Body of pancreas (tissue), 4 donors: ENCODE data around the gene C18orf54. TPM values are rescaled to one million over a fixed set of nuclear protein-coding genes. Genes with fewer than 3 reads are reported as not detected.
"Not testable (repeated sequence)": the region's sequence is repeated elsewhere in the genome, so short reads cannot be mapped to it uniquely, and the experiment has no call there.

ENCODE experiments used
- ATAC-seq: fragments of 150-250 bp; one replicate; pipeline ENCODE4 v1.9.1; 2016
- DNase-seq, 4 donors: peaks; one replicate each; pipeline ENCODE4 v3.0.0-alpha.2; 2019
- H3K27ac ChIP-seq, 4 donors: fragments of 200-600 bp; sonication (generic); 1 replicate in 3 of 4; 2 replicates in 1 of 4; pipeline versions ENCODE4 v1.5.1 to v1.6.1; 2016 to 2019; ENCODE audit warnings: mild to moderate bottlenecking in 1 of 4, mixed read lengths in 1 of 4, moderate library complexity in 1 of 4
- H3K27me3 ChIP-seq, 2 donors: fragments of 200-600 bp; sonication (generic); one replicate each; pipeline ENCODE4 v1.6.0; 2016; ENCODE audit warnings: mild to moderate bottlenecking in 1 of 2
- H3K36me3 ChIP-seq, 2 donors: fragments of 200-600 bp; sonication (generic); replicated peaks in 1 of 2; 2 replicates each; pipeline ENCODE4 v1.5.1; 2016; ENCODE audit warnings: low read depth in 2 of 2; ENCODE audit not compliant: insufficient read depth in 1 of 2
- H3K4me1 ChIP-seq: fragments of 200-600 bp; sonication (generic); one replicate; pipeline ENCODE4 v1.6.0; 2016
- H3K4me3 ChIP-seq, 2 donors: fragments of 200-600 bp; sonication (generic); 1 replicate in 1 of 2; 2 replicates in 1 of 2; pipeline ENCODE4 v1.5.1; 2016 to 2019
- H3K9me3 ChIP-seq, 3 donors: fragments of 200-600 bp; sonication (generic); 1 replicate in 2 of 3; 2 replicates in 1 of 3; pipeline ENCODE4 v1.5.1; 2016
- CTCF ChIP-seq, 7 experiments: fragments of 450-650 bp in 4 of 7; fragments of 200-600 bp in 3 of 7; sonication (generic) in 3 of 7; IDR thresholded peaks; one replicate each; pipeline ENCODE4 v1.5.1; 2016 to 2019; ENCODE audit warnings: antibody characterized with exemption in 7 of 7
- POLR2A ChIP-seq, 3 donors: fragments of 450-650 bp; IDR thresholded peaks; one replicate each; pipeline ENCODE4 v1.6.1; 2016; ENCODE audit warnings: antibody characterized with exemption in 3 of 3, mild to moderate bottlenecking in 2 of 3
- WGBS, 2 donors: methylation state at CpG; one replicate each; pipeline ENCODE4 v1.1.5; 2017; 5-methylcytosine and 5-hydroxymethylcytosine counted together
- intact Hi-C: fragments of 100-400 bp; cut with DNase I; formaldehyde crosslinking; loops from one replicate; pipeline ENCODE4 v1.15.1; 2023
- total RNA-seq, 2 donors: library from RNA; depleted of rRNA; stranded (reverse); fragments of >200 nt; gene quantifications; one replicate each; pipeline ENCODE4 v1.1.0, GENCODE V29; 2016

Gene C18orf54
- 1 to 10 TPM in 1 of 2 donors, under 1 TPM in 1; 0.33 to 2.6 TPM for total RNA-seq

GRCh38 chr18:54357660-54358494 lies at the start of gene C18orf54, which contains the start of gene STARD6:
Gene C18orf54 (plus strand): TSS chr18:54357906. CDS start chr18:54360573, 2,667 bp downstream.
Gene STARD6 (minus strand): TSS chr18:54357858. CDS start chr18:54354573, 3,285 bp downstream.
- TF ChIP-seq POLR2A (IDR thresholded peaks at IDR 0.05) (peak in 2 of 3 donors; percentile 25 to 52), CTCF (IDR thresholded peaks at IDR 0.05) (peak in 4 of 7 experiments; percentile 6 to 37 (median 27))

GRCh38 chr18:54309564-54309963 lies 48.1 kb upstream of the C18orf54 start:
- H3K27ac ChIP-seq, H3K9me3 ChIP-seq, H3K4me1 ChIP-seq, H3K36me3 ChIP-seq, DNase-seq, intact Hi-C loops, ATAC-seq, H3K4me3 ChIP-seq, H3K27me3 ChIP-seq: not testable (repeated sequence)
- 91 to 93% methylated on average over 7 to 8 of the region's 8 CpGs for WGBS, 2 donors

More at GRCh38 chr18:54357660-54358494, at the start of gene C18orf54, which contains the start of gene STARD6:
- Histone ChIP-seq H3K4me3 (peak within 1 kb of the TSS; percentile 30 to 84), H3K27me3 (no peaks in the 10 kb centered on the region), H3K9me3 (no peaks in the 10 kb centered on the region), H3K27ac (peak within 1 kb of the TSS in 2 of 4 donors; percentile 38 to 41), H3K4me1 (peaks cover 15% of the 10 kb centered on the region), H3K36me3 (no peaks in the 10 kb centered on the region)
- DNase-seq, result peak; percentile 80 to 84 (median 82)
- intact Hi-C loops, result no loop called here
- 1% methylated on average over 39 to 61 of the region's 62 CpGs for WGBS, 2 donors
- ATAC-seq, result peak; percentile 99

- no peak for ATAC-seq
- Histone ChIP-seq H3K4me3 (no peak overlapping the region), H3K27ac (no peak overlapping the region), H3K27me3 (no peaks in the 10 kb centered on the region), H3K9me3 (no peaks in the 10 kb centered on the region), H3K4me1 (no peaks in the 10 kb centered on the region), H3K36me3 (no peaks in the 10 kb centered on the region)
- TF ChIP-seq POLR2A (IDR thresholded peaks at IDR 0.05) (no peak), CTCF (IDR thresholded peaks at IDR 0.05) (no peak)
- no peak for DNase-seq
- intact Hi-C loops, result no loop called here
Measured at GRCh38 chr18:54316071-54316820, 41.5 kb upstream of the C18orf54 start.

- Histone ChIP-seq H3K27ac (no peak overlapping the region), H3K4me3 (no peak overlapping the region), H3K4me1 (no peaks in the 10 kb centered on the region), H3K9me3 (no peaks in the 10 kb centered on the region), H3K36me3 (no peaks in the 10 kb centered on the region), H3K27me3 (no peaks in the 10 kb centered on the region)
- intact Hi-C loops, result no loop called here
- no peak for ATAC-seq
- TF ChIP-seq POLR2A (IDR thresholded peaks at IDR 0.05) (no peak), CTCF (IDR thresholded peaks at IDR 0.05) (no peak)
- DNase-seq, result no peak
Measured at GRCh38 chr18:54323561-54323960, 34.1 kb upstream of the C18orf54 start.

- no peak overlapping the region for H3K4me3 ChIP-seq
- no peaks in the 10 kb centered on the region for H3K4me1 ChIP-seq
- H3K27me3 ChIP-seq, result no peaks in the 10 kb centered on the region
- TF ChIP-seq POLR2A (IDR thresholded peaks at IDR 0.05) (no peak), CTCF (IDR thresholded peaks at IDR 0.05) (no peak)
- H3K36me3 ChIP-seq, result no peaks in the 10 kb centered on the region
- ATAC-seq (no peak), DNase-seq (no peak)
- H3K27ac ChIP-seq, result no peak overlapping the region
- WGBS, 2 donors, result 79 to 81% methylated on average over 2 of the region's 2 CpGs
- no peaks in the 10 kb centered on the region for H3K9me3 ChIP-seq
- intact Hi-C loops, result no loop called here
Measured at GRCh38 chr18:54323970-54324369, 33.7 kb upstream of the C18orf54 start.
